Mucosa of descending colon (tissue), 3 donors: ENCODE results near the gene KDM4E. TPM values are rescaled to one million over a fixed set of nuclear protein-coding genes. Genes with fewer than 3 reads are reported as not detected.

Experiments used
- ATAC-seq: fragments of 200-7000 bp; cut with Tn5 transposase; one replicate; pipeline ENCODE4 v1.9.1; 2020; ENCODE audit warnings: mild to moderate bottlenecking, moderate library complexity
- DNase-seq, 3 donors: peaks; one replicate each; pipeline ENCODE4 v3.0.0-alpha.2; 2020
- H3K36me3 ChIP-seq: fragments of 200-600 bp; one replicate; pipeline ENCODE4 v1.8.0; 2021; ENCODE audit warnings: low read depth, mild to moderate bottlenecking
- H3K4me1 ChIP-seq: fragments of 200-600 bp; one replicate; pipeline ENCODE4 v1.8.0; 2021; ENCODE audit warnings: low read depth, mild to moderate bottlenecking
- H3K4me3 ChIP-seq: fragments of 200-600 bp; one replicate; pipeline ENCODE4 v1.8.0; 2021; ENCODE audit warnings: mild to moderate bottlenecking
- H3K9me3 ChIP-seq: fragments of 200-600 bp; one replicate; pipeline ENCODE4 v1.8.0; 2021; ENCODE audit warnings: mild to moderate bottlenecking
- CTCF ChIP-seq: fragments of 200-600 bp; IDR thresholded peaks from one replicate; pipeline ENCODE4 v1.8.0; 2022; ENCODE audit warnings: antibody characterized with exemption, mild to moderate bottlenecking
- intact Hi-C, 2 donors: fragments of 100-400 bp; cut with DNase I in 1 of 2; cut with micrococcal nuclease in 1 of 2; formaldehyde crosslinking; loops; one replicate each; pipeline versions ENCODE4 v1.11.0 to v1.11.1; 2022; cut with DNase I, micrococcal nuclease
- total RNA-seq, 3 donors: library from RNA; stranded (reverse); fragmentation: NEBNext Ultra II Directional in 2 of 3; extraction: Animal tissue kit (Norgen Biotek cat#: 25700) in 2 of 3; gene quantifications; one replicate each; pipeline versions ENCODE4 v1.2.1 to v1.2.4, GENCODE V29; 2021 to 2023
- donor health status: DM: no; HTN: no; CAD: no; lungs with moderate emphysema.
- donor health status: DM: no; HTN: no; CAD: no.
- donor health status: DM: no; HTN: yes; CAD: no.

Gene KDM4E
- total RNA-seq, 3 donors from 2014 or later, result not detected

- TF ChIP-seq CTCF, result peak; percentile 41
- intact Hi-C loops, result loop anchor here in 1 of 2 donors (5.0 kb wide), 2 partner anchors 70 to 85 kb away; no protein-coding TSS in a partner anchor
- peaks cover 7% of the 10 kb centered on the region for H3K4me1 ChIP-seq
- H3K4me3 ChIP-seq, result peak overlapping the region; percentile 84
- H3K9me3 ChIP-seq, result no peaks in the 10 kb centered on the region
- H3K36me3 ChIP-seq, result no peaks in the 10 kb centered on the region
- ATAC-seq (peak; percentile 84), DNase-seq (peak; percentile 83 to 89 (median 88))
Observed at GRCh38 chr11:95067039-95067840, 42.2 kb downstream of the KDM4E start.

GRCh38 chr11:95067841-95068219, 42.8 kb downstream of the KDM4E start:
- intact Hi-C loops, result loop anchor here in 1 of 2 donors (5.0 kb wide), 2 partner anchors 69 to 84 kb away; no protein-coding TSS in a partner anchor
- Histone ChIP-seq H3K9me3 (no peaks in the 10 kb centered on the region), H3K36me3 (no peaks in the 10 kb centered on the region), H3K4me1 (peaks cover 7% of the 10 kb centered on the region), H3K4me3 (peak overlapping the region; percentile 84)
- ATAC-seq (peak; percentile 4), DNase-seq (peak in 1 of 3 donors; percentile 61)
- TF ChIP-seq CTCF, result no peak

- H3K4me1 ChIP-seq, result peaks cover 7% of the 10 kb centered on the region
- no peaks in the 10 kb centered on the region for H3K9me3 ChIP-seq
- no peaks in the 10 kb centered on the region for H3K36me3 ChIP-seq
- peak; percentile 79 to 92 (median 80) for DNase-seq
- H3K4me3 ChIP-seq, result peak overlapping the region; percentile 84
- intact Hi-C loops, result loop anchor here in 1 of 2 donors (5.0 kb wide), 2 partner anchors 69 to 84 kb away; no protein-coding TSS in a partner anchor
- peak; percentile 83 for ATAC-seq
- TF ChIP-seq CTCF, result no peak
Observed at GRCh38 chr11:95068549-95068948, 43.5 kb downstream of the KDM4E start.

- Histone ChIP-seq H3K4me1 (peaks cover 12% of the 10 kb centered on the region), H3K4me3 (no peak overlapping the region), H3K36me3 (no peaks in the 10 kb centered on the region), H3K9me3 (no peaks in the 10 kb centered on the region)
- TF ChIP-seq CTCF, result no peak
- intact Hi-C loops, result no loop called here
- no peak for ATAC-seq
- DNase-seq, result no peak
Observed at GRCh38 chr11:95070471-95070870, 45.4 kb downstream of the KDM4E start.

- DNase-seq, result no peak
- no peak for ATAC-seq
- no peak for TF ChIP-seq CTCF
- intact Hi-C loops, result no loop called here
- H3K9me3 ChIP-seq, result no peaks in the 10 kb centered on the region
- H3K36me3 ChIP-seq, result no peaks in the 10 kb centered on the region
- no peak overlapping the region for H3K4me3 ChIP-seq
- peaks cover 17% of the 10 kb centered on the region for H3K4me1 ChIP-seq
Observed at GRCh38 chr11:95072948-95073347, 47.9 kb downstream of the KDM4E start.
